Hypothalamus (tissue), 51 donors: ENCODE data around the gene CTBP2.
"Not testable (repeated sequence)": the region's sequence is repeated elsewhere in the genome, so short reads cannot be mapped to it uniquely, and the experiment has no call there.

Experiments used
- DNase-seq, 51 donors: peaks; one replicate each; lab custom pipeline; 2025; lab: John Stamatoyannopoulos, UW

The CTBP2 gene

DNA sequence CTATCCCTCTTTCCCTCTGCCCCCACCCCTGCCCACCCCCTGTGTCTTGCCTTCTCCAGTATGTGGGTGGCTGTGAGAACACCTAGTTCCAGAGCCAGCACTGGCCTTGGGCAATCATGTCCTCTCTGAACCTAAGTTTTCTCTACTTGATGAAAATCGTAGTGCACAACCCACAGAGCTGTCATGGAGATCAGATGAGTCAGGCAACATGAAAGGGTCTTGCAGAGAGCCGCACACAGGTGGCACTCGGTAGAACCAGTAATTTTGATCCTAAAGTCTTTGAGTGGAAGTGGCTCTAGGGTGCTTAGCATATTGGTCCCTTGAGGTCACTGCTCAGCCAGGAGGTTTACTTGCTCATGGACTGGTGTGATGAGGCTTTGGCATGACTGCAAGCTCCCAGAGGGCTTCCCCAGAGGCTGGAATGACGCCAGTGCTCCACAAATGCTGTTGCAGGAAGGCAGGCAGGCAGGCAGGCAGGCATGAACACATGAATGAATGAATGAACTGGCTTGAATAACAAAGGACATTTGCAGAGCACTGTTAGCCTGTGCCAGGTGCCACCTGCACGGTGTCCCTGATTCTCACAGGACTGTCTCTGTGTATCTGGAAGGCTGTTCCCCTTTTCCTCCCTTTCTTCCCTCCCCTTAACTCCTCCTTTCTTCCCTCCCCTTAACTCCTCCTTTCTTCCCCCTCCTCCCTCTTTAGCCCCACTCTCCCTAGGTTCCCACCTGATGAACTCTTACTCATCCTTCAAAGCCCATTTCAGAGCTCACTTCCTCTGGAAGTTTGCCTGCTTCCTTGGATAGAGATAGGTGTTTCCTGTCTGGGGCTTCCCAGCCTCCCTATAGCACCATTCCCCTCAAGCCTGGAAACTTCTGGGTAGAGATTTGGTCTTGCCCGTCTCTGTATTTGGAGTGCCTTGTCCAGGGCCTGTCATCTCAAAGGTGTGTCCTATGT, 27.2 kb upstream of the CTBP2 start:
- DNase-seq, result no peak

DNA sequence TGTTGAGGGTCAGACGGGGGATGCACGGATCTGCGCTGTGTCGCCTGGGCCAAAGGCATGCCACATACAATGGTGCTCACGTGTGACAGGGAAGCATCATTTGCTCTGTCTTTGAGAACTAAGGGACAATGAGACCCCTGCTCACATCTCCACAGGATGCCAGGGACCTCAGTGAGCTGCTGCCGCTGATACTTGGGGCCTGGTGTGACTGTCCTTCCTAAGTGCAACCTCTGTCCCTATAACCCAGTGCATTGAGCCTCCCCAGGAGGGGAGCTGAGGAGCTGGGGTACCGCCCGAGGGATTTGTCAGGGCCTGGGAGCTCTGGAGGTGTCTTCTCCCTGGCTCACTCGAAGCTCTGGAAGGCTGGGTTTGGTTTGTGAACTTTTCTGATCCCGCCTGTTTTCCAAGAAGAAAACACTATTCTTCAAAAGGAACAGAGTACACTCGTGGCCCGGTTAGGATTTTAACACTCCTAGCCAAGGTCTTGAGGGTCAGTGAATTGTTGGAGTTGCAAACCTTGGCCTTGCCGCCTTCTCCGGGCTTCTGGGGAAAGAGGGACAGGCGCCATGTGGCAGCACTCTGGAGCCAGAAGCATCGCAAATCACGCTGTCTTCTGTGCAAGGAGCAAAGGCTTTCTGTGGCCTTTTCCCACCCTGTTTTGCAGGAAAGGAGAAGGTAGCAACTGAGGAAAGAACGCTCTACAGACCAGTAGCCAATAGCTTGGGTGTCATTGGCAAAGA, 26.2 kb upstream of the CTBP2 start:
- DNase-seq, result peak in 3 of 51 donors; percentile 2 to 16 (median 3)

DNA sequence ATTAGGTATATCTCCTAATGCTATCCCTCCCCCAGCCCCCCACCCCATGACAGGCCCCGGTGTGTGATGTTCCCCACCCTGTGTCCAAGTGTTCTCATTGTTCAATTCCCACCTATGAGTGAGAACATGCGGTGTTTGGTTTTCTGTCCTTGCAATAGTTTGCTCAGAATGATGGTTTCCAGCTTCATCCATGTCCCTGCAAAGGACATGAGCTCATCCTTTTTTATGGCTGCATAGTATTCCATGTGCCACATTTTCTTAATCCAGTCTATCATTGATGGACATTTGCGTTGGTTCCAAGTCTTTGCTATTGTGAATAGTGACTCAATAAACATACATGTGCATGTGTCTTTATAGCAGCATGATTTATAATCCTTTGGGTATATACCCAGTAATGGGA, 18.7 kb upstream of the CTBP2 start:
- DNase-seq, result not testable (repeated sequence)

DNA sequence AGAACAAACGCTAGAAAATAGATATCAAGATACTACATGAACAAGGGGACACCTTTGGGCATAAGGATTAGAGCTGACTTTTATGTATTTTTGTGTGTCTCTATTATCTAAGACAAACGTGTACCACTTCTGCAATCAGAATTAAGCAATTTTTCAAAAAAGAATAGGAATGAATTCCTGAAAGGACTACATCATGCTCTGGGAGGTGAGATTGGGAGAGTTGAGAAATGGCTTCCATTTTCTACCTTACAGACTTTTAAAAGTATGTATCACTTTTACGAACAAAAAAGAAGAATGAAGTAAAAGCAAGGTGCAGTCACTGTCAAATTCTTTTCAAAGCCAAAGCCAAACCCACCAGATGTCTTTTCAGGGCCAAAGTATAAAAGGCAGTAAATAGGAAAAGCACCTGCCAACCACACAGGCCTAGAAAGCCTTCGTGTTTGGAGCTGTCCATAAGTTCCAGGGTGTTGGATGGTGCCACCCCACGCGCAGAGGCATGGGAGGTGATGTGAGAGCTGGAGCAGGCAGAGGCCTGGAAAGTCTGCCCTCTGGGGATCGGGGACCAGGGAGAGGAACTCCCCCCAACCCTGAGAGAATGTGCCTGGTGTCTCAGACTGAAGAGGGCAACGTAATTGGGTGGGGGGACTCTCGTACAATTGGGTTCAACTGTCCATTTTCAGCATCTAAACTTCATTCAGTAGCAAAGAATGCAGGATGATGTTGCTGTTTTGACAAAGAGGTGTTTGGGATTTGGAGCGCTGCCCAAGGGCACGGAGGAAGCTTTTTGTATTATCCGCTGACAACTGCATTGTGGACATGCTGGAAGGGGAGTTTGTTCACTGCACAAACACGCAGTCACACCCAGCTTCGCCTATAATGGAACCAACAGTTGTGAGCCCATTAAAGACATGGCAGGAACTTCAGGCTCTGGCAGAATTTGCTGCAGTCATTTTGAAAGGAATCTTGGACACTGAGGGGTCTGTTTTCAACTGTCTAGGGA, 17.6 kb upstream of the CTBP2 start:
- no peak for DNase-seq

DNA sequence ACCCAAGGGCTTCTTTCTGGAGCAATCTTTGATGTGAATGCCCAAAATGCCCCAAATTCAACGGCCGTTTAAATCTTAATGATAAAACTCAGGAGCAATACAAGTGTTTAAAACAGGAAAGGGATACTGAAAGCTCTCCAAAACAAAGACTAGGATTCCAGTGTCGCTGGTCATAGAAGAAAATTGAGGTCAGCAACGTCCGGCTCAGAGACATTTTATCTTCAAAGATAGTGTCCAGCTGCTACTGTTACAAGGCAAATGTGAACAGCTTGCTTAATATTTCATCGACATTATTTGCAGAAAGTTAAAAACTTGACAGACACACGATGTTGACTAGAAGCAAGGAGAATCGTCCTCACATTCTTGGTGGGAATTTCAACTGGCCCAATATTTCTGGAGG, 15.4 kb upstream of the CTBP2 start:
- DNase-seq, result no peak

DNA sequence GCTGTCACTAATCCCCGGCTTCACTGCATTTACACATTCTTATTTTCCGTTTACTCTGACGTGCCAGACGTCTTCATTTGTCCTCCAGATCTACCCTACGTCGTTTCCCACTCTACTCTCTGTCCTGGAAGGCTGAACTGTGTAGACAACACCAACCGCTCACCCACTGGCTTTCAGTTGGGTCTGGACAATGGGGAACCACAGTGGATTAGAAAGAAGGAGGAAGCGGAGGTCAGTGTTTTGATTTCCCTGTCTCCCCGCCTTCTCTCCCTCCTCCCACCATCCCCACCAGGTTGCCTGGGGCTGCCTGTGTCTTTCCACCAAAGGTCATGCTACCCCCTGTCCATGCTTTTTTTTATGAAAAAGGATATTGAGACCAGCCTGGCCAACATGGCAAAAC, 14.0 kb upstream of the CTBP2 start:
- DNase-seq, result no peak

DNA sequence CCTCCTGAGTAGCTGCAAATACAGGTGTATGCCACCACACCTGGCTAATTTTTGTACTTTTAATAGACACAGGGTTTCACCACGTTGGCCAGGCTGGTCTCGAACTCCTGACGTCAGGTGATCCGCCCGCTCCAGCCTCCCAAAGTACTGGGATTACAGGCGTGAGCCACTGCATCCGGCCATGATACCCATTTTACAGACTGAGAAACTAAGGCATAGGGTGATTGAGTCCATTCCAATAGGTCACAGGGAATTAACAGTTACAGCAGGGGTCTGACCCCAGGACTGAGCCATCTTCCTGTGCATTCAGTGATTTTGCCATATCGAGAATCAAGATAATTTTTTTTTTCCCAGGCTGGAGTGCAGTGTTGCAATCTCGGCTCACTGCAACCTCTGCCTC, 12.3 kb upstream of the CTBP2 start:
- no peak for DNase-seq

DNA sequence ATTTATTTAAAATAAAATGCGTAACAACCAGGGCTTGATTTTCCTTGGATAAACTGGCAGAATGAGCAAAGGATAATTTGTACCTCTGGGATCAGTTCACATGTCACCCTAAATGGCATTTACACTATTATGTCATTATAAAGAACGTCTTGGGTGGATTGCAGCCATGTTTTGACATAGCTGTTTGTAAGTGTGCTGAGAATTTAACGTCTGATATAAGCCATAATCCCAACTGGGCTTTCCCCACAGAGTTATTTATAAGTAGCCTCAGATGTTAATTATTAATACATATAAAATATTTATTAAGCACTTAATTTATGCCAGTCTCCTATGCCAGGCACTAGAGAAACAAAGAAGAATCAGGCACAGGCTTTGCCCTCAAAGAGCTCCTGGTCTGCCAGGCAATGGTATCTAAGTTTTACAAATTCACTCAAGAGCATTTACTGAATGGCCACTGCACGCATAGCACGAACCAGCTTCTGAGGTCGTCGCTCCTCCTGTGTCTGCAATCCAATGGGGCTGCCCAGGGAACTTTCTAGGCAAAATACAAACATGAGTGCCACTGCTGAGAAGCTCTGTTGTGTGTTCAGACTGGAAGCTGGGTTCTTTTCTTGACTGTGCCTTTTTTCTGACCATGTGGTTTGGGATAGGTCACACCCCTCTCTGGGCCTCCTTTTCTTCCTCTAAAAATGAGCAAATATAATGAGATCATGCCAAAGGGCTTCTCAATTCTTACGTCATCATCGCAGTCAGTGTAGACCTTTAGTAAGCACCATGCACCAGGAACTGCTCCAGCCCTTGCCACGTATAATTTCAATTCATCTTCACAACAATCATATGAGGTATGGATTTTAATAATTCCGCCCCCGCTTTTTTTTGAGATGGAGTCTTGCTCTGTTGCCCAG, 11.3 kb upstream of the CTBP2 start:
- no peak for DNase-seq

DNA sequence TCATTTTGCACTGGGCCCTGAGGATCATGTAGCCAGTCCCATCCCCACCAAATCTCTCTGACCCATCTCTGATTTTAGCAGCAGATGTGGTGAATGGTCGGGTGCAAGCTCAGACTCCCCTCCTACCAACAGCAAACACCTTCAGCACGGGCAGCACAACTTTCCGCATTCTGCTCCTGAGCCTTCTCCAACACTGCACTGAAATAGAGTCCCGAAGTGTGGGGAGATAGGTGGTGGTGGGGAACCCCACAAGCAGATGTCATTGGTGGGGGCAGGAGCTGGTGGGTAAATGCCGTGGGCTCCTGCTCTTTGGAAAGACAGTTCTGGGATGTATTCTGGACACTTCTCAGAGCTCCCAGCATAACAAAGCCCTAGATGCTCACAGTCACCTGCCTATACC, 9.6 kb upstream of the CTBP2 start:
- no peak for DNase-seq

DNA sequence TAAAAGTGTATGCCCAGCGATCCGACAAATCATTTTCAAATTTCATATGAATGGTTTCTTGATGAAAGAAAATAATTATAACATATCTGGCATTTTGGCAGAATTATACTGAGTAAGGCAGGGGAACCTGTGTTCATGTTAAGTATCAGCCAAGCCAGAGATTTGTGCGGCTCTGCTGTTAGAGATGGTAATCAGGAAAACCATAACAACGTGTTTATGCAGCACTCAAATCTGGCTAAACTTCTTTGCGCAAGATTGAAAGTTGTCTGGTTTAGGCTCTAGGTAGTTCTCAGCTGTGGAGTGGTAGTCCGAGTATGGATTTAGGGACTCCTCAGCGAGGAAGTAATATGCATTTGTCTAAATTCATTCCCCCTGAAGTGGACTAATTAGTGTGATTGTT, 8.9 kb upstream of the CTBP2 start:
- DNase-seq, result no peak

DNA sequence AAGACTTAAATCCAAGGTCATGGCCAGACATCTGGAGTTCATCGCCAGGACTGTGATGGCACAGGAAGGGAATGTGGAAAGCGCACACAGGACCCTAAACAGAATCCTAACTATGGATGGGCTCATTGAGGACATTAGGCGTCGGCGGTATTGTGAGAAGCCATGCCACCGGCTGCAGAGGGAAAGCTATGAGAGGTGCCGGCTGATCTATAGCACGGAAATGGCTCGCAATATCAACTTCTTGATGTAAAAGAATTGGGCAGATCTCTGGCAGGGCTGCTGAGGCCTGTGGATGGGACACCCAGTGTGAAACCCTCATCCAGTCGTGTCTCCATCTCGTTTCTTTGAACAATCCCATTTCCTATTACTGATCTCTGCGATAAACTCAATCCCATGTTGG, 6.3 kb upstream of the CTBP2 start:
- DNase-seq, result no peak

DNA sequence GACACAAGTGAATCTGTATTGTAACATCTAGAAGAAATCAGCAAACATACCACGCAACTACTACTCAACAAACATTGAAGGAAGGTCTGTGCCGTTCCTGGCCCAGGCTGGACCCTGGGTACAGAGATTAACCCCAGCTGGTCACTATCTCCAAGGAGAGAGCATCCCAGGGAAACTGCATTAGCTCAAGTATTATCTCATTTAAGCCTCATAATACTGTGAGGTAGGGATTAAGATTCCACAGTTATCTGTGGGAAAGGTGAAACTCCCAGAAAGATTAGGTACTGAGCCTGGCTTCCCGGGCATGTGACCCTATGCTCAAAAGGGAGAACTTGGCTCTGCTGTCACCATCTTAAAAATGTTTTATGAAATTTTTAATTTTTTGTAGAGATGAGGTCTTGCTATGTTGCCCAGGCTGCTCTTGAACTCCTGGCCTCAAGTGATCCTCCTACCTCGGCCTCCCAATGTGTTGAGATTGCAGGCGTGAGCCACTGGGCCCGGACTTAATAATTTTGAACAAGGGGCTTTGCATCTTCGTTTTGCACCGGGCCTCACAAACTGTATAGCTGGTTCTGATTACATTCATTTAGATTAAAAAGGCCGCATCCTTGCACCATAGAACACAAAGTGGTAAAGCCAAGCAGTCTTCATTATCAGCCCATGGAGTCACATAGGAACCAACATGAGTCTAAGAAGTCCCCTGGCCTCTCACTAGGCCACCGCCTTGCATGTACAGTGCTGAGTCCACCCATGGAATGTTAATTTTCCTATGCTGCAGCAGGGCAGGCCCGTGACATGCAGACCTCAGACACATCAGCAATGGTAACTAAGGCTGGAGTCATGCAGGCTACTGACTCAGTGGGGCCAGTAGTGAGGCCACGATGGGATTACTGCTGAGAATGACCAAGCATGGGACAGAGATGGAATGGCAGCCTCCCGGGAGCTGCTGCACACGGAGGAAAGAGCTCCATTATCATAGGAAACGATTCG, 5.5 kb upstream of the CTBP2 start:
- no peak for DNase-seq

DNA sequence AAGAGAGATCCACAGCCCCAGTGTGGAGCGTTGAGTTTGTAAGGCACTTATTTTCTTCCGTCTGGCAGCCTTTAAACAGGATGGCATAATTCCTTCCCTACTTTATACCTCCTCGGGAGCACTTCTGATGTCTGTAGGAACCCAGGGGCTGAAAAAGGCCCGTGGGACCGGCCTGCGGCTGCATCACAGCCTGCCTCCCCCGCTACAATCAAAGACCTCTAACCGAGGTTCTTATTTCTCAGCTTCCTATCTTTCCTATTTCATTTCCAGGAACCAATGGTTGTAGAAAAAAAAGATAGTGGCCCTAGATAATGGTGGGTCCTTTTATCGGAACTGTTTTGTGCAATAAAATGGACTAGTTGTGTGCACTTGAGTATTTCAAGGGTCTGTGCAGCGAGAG, 4.1 kb upstream of the CTBP2 start:
- DNase-seq, result no peak

DNA sequence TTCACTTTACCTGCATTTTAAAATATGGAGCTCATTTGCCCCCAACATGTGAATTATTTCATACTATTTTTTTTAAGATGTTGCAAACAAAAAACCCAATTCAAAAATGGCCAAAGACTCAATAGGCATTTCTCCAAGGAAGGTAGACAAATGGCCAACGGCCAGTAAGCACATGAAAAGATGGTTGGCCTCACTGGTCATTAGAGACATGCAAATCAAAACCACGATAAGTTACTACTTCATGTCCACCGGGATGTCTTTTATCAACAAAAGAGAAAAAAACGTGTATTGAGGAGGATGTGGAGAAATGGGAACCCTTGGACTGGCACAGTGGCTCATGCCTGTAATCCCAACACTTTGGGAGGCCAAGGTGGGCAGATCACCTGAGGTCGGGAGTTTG, 3.4 kb upstream of the CTBP2 start:
- no peak for DNase-seq

DNA sequence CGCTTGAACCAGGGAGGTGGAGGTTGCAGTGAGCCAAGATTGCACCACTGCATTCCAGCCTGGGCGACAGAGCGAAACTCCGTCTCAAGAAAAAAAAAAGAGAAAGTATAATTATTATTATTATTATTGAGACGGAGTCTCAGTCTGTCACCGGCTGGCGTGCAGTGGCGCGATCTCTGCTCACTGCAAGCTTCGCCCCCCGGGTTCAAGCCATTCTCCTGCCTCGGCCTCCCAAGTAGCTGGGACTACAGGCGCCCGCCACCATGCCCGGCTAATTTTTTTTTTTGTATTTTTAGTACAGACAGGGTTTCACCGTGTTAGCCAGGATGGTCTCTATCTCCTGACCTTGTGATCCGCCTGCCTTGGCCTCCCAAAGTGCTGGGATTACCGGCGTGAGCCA, 2.9 kb upstream of the CTBP2 start:
- DNase-seq, result not testable (repeated sequence)

DNA sequence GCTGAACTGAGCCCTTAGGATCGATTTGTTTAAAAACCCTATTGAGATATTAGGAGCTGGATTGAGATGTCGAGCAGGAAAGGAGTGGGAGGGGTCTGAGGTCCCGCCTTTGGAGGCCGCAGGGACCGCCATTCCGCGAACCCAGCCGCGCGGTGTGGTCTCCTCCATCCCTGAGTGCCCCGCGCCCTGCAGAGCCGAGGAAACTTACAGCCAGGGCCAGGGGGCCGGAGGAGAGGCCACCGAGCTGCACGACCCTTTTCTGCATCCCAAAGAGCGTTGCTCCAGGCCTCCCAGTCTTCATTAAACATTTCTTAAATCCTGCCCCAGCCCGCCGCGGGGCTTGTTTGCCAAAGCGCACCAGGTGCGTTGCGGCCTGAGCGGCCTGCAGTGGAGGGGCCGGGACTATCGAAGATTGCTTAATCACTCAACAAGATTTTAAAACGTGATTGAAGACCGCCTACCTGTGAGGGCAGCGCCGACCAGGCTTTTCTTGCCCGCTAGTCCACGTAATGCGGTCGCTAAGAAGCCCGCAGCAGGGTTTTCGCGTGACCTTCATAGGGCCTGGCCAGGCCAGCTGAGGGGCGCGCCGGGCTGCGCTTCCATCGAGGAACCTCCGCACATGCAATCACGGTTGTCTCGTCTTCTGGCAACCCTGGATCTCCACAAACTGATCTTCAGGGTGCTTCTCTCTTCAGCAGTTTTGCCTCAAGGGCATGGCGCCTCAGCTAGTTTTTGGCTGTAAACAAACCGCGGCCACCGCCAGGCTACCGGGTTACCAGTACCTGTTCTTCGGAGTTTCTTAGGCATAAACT, 2.0 kb upstream of the CTBP2 start:
- no peak for DNase-seq

DNA sequence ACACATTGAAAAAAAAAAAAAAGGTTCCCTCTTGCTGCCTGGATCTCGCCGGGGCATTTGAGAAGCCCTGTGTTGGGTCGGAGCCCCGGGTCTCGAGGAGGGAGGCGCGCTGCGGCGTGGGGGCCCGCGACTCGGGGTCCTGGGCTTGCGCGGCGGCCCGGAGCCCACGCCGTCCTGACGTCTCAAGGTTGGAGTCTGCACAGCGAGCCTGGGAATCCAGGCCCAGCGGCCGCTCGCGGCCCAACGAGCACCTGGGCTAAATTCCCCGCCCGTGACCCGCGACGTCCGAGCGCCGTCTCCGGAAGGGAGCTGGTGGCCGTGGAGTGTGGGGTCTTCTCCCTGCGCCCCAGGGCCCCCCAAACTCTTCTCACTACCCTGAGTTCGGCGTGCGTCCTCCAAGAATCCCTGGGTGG, 1.4 kb upstream of the CTBP2 start:
- DNase-seq, result no peak
